Measurements from ENCODE around the gene ASAP3. TPM values are rescaled to one million over a fixed set of nuclear protein-coding genes. Genes with fewer than 3 reads are reported as not detected.
A peak's percentile ranks its signal among the peaks of the same experiment; 100 is the strongest.

ASAP3 gene
- total and polyA plus RNA-seq, 9 of the 15 experiments (the other 6 are each of a cell fraction or from before 2014, with no cell fraction given): 1.7 to 31.2 (median 17.4) TPM

GRCh38 chr1:23530747-23531561, 47.0 kb upstream of the ASAP3 start, which contains the start of gene E2F2 (continued):
- TF ChIP-seq, protein P1, sequence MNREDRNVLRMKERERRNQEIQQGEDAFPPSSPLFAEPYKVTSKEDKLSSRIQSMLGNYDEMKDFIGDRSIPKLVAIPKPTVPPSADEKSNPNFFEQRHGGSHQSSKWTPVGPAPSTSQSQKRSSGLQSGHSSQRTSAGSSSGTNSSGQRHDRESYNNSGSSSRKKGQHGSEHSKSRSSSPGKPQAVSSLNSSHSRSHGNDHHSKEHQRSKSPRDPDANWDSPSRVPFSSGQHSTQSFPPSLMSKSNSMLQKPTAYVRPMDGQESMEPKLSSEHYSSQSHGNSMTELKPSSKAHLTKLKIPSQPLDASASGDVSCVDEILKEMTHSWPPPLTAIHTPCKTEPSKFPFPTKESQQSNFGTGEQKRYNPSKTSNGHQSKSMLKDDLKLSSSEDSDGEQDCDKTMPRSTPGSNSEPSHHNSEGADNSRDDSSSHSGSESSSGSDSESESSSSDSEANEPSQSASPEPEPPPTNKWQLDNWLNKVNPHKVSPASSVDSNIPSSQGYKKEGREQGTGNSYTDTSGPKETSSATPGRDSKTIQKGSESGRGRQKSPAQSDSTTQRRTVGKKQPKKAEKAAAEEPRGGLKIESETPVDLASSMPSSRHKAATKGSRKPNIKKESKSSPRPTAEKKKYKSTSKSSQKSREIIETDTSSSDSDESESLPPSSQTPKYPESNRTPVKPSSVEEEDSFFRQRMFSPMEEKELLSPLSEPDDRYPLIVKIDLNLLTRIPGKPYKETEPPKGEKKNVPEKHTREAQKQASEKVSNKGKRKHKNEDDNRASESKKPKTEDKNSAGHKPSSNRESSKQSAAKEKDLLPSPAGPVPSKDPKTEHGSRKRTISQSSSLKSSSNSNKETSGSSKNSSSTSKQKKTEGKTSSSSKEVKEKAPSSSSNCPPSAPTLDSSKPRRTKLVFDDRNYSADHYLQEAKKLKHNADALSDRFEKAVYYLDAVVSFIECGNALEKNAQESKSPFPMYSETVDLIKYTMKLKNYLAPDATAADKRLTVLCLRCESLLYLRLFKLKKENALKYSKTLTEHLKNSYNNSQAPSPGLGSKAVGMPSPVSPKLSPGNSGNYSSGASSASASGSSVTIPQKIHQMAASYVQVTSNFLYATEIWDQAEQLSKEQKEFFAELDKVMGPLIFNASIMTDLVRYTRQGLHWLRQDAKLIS (CRISPR knock-in tag; IDR thresholded peaks at IDR 0.05): 0 out of 2 replicates have a peak, but pooled peaks have one; percentile 87
- TF ChIP-seq PTRF (tag; IDR thresholded peaks at IDR 0.05) (no peak), RFX7 (CRISPR knock-in tag; IDR thresholded peaks at IDR 0.05) (no peak), GTF2F1 (IDR thresholded peaks at IDR 0.05; ENCODE audit: low read depth, low read length) (no peak), PCBP1 (IDR thresholded peaks at IDR 0.05; ENCODE audit: low read depth, low read length, poor library complexity, severe bottlenecking) (peak; percentile 16), RBBP5 (IDR thresholded peaks at IDR 0.05; ENCODE audit: borderline replicate concordance, insufficient read depth, low read length, poor library complexity, severe bottlenecking) (peak; percentile 84), BCOR (IDR thresholded peaks at IDR 0.05) (peak; percentile 77; the same call in 1 of the 2 replicates), ZSCAN29 (IDR thresholded peaks at IDR 0.05) (no peak), MTA3 (IDR thresholded peaks at IDR 0.05; ENCODE audit: borderline replicate concordance) (peak; percentile 58), ZNF551 (CRISPR knock-in tag; IDR thresholded peaks at IDR 0.05) (no peak), RHOXF2B (CRISPR knock-in tag; conservative IDR thresholded peaks at IDR 0.05) (no peak), MIER1 (IDR thresholded peaks at IDR 0.05; ENCODE audit: low read depth) (no peak), RAD21 (CRISPR knock-in tag; conservative IDR thresholded peaks at IDR 0.05 in 1 of 2, IDR thresholded peaks at IDR 0.05 in 1 of 2) (no peak), CXXC5 (CRISPR knock-in tag; IDR thresholded peaks at IDR 0.05) (peak; percentile 82), HDAC2 (IDR thresholded peaks at IDR 0.05) (0 out of 2 replicates have a peak, but pooled peaks have one; percentile 23), SIN3B (IDR thresholded peaks at IDR 0.05; ENCODE audit: low read depth) (no peak), ZNF23 (CRISPR knock-in tag; IDR thresholded peaks at IDR 0.05) (no peak), NR2C2 (CRISPR knock-in tag; IDR thresholded peaks at IDR 0.05) (no peak), NR2C2 (tag; IDR thresholded peaks at IDR 0.05) (peak; percentile 49)
- TF ChIP-seq, protein P2, sequence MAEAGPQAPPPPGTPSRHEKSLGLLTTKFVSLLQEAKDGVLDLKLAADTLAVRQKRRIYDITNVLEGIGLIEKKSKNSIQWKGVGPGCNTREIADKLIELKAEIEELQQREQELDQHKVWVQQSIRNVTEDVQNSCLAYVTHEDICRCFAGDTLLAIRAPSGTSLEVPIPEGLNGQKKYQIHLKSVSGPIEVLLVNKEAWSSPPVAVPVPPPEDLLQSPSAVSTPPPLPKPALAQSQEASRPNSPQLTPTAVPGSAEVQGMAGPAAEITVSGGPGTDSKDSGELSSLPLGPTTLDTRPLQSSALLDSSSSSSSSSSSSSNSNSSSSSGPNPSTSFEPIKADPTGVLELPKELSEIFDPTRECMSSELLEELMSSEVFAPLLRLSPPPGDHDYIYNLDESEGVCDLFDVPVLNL (CRISPR knock-in tag; IDR thresholded peaks at IDR 0.05; ENCODE audit: low read depth): peak; percentile 87; the same call in 1 of the 2 replicates
- TF ChIP-seq, protein P3, sequence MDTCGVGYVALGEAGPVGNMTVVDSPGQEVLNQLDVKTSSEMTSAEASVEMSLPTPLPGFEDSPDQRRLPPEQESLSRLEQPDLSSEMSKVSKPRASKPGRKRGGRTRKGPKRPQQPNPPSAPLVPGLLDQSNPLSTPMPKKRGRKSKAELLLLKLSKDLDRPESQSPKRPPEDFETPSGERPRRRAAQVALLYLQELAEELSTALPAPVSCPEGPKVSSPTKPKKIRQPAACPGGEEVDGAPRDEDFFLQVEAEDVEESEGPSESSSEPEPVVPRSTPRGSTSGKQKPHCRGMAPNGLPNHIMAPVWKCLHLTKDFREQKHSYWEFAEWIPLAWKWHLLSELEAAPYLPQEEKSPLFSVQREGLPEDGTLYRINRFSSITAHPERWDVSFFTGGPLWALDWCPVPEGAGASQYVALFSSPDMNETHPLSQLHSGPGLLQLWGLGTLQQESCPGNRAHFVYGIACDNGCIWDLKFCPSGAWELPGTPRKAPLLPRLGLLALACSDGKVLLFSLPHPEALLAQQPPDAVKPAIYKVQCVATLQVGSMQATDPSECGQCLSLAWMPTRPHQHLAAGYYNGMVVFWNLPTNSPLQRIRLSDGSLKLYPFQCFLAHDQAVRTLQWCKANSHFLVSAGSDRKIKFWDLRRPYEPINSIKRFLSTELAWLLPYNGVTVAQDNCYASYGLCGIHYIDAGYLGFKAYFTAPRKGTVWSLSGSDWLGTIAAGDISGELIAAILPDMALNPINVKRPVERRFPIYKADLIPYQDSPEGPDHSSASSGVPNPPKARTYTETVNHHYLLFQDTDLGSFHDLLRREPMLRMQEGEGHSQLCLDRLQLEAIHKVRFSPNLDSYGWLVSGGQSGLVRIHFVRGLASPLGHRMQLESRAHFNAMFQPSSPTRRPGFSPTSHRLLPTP (IDR thresholded peaks at IDR 0.05; ENCODE audit: borderline replicate concordance, extremely low read depth, insufficient read length): no peak
